Dermis lymphatic vessel endothelial cell (primary cell): ENCODE results near the gene MIEN1. TPM values are rescaled to one million over a fixed set of nuclear protein-coding genes. Genes with fewer than 3 reads are reported as not detected.

Experiments
- total RNA-seq: library from RNA; depleted of rRNA; stranded (reverse); fragments of >200 nt; gene quantifications from 2 replicates; pipeline ENCODE4 v1.2.1, GENCODE V29; 2014

Gene MIEN1
- total RNA-seq, result 18.0 and 20.5 TPM in 2 replicates

DNA sequence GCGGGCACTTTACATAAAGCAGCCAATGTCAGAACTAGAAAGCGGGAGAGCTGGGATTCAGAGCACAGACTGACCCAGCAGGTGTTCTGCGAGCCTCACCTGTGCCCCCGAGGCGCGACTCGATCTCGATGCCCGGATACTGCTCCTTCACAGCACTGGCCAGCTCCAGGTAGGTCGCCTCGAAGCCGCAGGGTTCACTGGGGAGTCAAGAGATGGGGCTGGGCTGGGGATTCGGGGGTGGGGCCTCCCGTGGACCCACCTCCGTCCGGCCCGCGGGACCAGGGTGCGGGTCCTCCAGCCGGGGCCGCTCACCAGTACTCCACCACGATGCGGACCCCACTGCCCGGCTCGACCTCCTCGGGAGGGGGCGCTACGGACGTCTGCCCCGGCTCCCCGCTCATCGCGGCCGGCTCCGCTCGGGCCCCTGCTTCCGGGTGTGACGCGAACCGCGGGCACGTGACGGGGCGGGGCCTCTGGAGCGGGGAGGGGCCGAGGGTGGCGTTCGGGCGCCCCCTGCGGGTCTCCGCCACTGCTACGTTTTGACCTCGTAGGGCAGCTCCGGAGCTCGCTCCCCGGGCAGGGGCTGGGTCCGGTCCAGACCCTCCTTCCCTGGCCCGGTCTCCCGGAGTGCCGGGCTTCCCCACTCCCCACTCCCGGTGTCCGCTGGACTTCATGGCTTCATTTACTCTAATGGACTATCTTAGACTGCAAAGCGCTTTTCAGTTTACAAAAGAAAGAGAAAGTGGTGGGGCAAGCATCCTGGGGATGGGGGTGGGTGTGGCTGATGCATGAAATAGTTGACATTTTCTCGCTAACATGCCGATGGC, at the start of gene MIEN1:
Gene MIEN1 (minus strand): TSS at position 438 of the 827 bp plus-strand sequence. CDS start 37 bp downstream, at position 401.

DNA sequence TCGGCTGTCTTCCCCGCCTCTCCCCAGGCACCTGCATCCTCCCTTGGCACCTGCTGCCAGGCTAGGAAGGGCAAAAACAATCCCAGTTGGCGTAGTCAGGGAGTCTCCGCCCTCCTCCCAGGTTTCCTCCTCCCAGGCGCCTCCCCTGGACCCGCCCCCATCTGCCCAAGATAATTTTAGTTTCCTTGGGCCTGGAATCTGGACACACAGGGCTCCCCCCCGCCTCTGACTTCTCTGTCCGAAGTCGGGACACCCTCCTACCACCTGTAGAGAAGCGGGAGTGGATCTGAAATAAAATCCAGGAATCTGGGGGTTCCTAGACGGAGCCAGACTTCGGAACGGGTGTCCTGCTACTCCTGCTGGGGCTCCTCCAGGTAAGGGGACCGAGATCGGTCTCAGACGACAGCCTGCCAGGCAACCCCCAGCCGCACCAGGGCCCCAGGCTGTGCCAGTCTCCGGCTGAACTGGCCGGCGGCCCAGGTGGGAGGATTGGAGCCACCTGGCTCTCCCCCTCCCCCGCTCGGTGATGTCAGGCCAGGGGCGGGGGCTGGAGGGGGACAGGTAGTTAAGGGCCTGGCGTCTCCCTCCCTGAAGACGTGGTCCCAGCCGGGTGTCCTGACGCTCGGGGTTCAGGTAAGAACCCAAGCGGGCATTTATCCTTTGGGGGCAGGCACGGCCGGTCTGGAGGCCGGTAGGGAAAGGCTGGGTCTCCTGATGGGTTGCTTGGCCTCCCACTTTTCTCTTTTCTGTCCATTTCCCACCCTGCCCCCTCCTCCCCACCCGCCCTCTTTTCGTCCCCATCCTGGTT, 7.6 kb upstream of the MIEN1 start, which contains the start of gene GRB7:
Gene GRB7 (plus strand): TSS at position 179 of the 808 bp plus-strand sequence. CDS start 4,364 bp downstream, outside the sequence.

DNA sequence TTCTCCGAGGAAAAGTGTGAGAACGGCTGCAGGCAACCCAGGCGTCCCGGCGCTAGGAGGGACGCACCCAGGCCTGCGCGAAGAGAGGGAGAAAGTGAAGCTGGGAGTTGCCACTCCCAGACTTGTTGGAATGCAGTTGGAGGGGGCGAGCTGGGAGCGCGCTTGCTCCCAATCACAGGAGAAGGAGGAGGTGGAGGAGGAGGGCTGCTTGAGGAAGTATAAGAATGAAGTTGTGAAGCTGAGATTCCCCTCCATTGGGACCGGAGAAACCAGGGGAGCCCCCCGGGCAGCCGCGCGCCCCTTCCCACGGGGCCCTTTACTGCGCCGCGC, 30.5 kb downstream of the MIEN1 start, which contains the start of gene ERBB2:
Gene ERBB2 (plus strand): TSS at position 247 of the 330 bp plus-strand sequence. CDS start 175 bp downstream, outside the sequence.

GRCh38 chr17:39687546-39688474, 42.5 kb downstream of the MIEN1 start, which contains the start of gene PGAP3:
TSS of gene PGAP3 (minus strand) at chr17:39688057. CDS start at chr17:39688014, 43 bp downstream.

Other genes with a start within 250 kb of the MIEN1 start
- not detected in 2 replicates for gene NEUROD2, start 122.6 kb downstream of the MIEN1 start, total RNA-seq
- not detected in 2 replicates for gene PPP1R1B, start 103.6 kb downstream of the MIEN1 start, total RNA-seq
- gene STARD3, start 93.4 kb downstream of the MIEN1 start, total RNA-seq, result 47.0 and 50.5 TPM in 2 replicates
- gene TCAP, start 65.2 kb downstream of the MIEN1 start, total RNA-seq, result 0.60 and 0.65 TPM in 2 replicates
- gene PNMT, start 62.1 kb downstream of the MIEN1 start, total RNA-seq, result 1.2 and 1.6 TPM in 2 replicates
- gene PGAP3, start 42.5 kb downstream of the MIEN1 start, total RNA-seq, result 4.2 and 4.7 TPM in 2 replicates
- gene ERBB2, start 30.5 kb downstream of the MIEN1 start, total RNA-seq, result 0.76 and 1.0 TPM in 2 replicates
- gene GRB7, start 7.4 kb upstream of the MIEN1 start, total RNA-seq, result under 0.01 and 0.09 TPM in 2 replicates
- gene IKZF3, start 133.8 kb upstream of the MIEN1 start, total RNA-seq, result not detected in 2 replicates
- not detected in 2 replicates for gene ZPBP2, start 137.7 kb upstream of the MIEN1 start, total RNA-seq
- 1.4 and 2.3 TPM in 2 replicates for gene GSDMB, start 188.1 kb upstream of the MIEN1 start, total RNA-seq
- 35.9 and 41.8 TPM in 2 replicates for gene ORMDL3, start 197.1 kb upstream of the MIEN1 start, total RNA-seq
- not detected in 2 replicates for gene LRRC3C, start 197.2 kb upstream of the MIEN1 start, total RNA-seq
- not detected in 2 replicates for gene GSDMA, start 232.5 kb upstream of the MIEN1 start, total RNA-seq